OCI-LY3 (cell line): Measurements from ENCODE around the gene UNC13D.

ENCODE experiments used
- H2AFZ ChIP-seq: fragments of 200-600, 300-600 bp; shearing (Covaris generic); 2 replicates; pipeline ENCODE4 v1.6.0; 2014; ENCODE audit warnings: antibody characterized with exemption, low read depth, low read length
- H3K27ac ChIP-seq: fragments of 200-600, 300-600 bp; sonication (generic); 2 replicates; pipeline ENCODE4 v1.5.1; 2014; ENCODE audit warnings: mild to moderate bottlenecking, low read length, moderate library complexity, mixed read lengths
- H3K27me3 ChIP-seq: fragments of 200-600, 300-600 bp; sonication (generic); 2 replicates; pipeline ENCODE4 v1.6.1; 2014; ENCODE audit warnings: low read depth, low read length, mixed read lengths
- H3K36me3 ChIP-seq: fragments of 200-600, 300-600 bp; sonication (generic); replicated peaks from 2 replicates; pipeline ENCODE3; 2014; ENCODE audit warnings: low read depth, low read length, mixed read lengths
- H3K4me1 ChIP-seq: fragments of 300-600, 200-600 bp; sonication (generic); 2 replicates; pipeline ENCODE4 v1.6.1; 2014; ENCODE audit warnings: low read length, mixed read lengths
- H3K4me2 ChIP-seq: fragments of 200-600, 300-600 bp; sonication (generic); 2 replicates; pipeline ENCODE4 v1.6.1; 2014; ENCODE audit warnings: low read length, mixed read lengths
- H3K4me3 ChIP-seq: fragments of 300-600, 200-600 bp; sonication (generic); 2 replicates; pipeline ENCODE4 v1.5.1; 2014; ENCODE audit warnings: antibody characterized with exemption, mild to moderate bottlenecking, low read length, moderate library complexity
- H3K79me2 ChIP-seq: fragments of 300-600, 200-600 bp; shearing (Covaris generic); 2 replicates; pipeline ENCODE4 v1.6.1; 2014; ENCODE audit warnings: mild to moderate bottlenecking, low read length, mixed read lengths
- H3K9ac ChIP-seq: fragments of 300-600, 200-600 bp; shearing (Covaris generic); 2 replicates; pipeline ENCODE4 v1.6.0; 2014; ENCODE audit warnings: mild to moderate bottlenecking, low read length, moderate library complexity
- H3K9me3 ChIP-seq: fragments of 200-600, 300-600 bp; shearing (Covaris generic); 2 replicates; pipeline ENCODE4 v1.6.1; 2014; ENCODE audit warnings: low read length, mixed read lengths; ENCODE audit not compliant: insufficient read depth
- H4K20me1 ChIP-seq: fragments of 200-600, 300-600 bp; sonication (generic); 2 replicates; pipeline ENCODE4 v1.6.1; 2016; ENCODE audit warnings: low read length, mixed read lengths; ENCODE audit not compliant: insufficient read depth
- EZH2phosphoT487 ChIP-seq: fragments of 200-600 bp; shearing (Covaris generic); IDR thresholded peaks from 2 replicates; pipeline ENCODE4 v1.6.1; 2018; ENCODE audit warnings: antibody characterized with exemption, mixed run types, low read depth
- TF ChIP-seq, protein P1 (sequence below): fragments of 200-600, 300-600 bp; sonication (generic); IDR thresholded peaks from 2 replicates; pipeline ENCODE4 v1.5.1; 2014; ENCODE audit warnings: antibody characterized with exemption, low read length, low read depth

Gene UNC13D

DNA sequence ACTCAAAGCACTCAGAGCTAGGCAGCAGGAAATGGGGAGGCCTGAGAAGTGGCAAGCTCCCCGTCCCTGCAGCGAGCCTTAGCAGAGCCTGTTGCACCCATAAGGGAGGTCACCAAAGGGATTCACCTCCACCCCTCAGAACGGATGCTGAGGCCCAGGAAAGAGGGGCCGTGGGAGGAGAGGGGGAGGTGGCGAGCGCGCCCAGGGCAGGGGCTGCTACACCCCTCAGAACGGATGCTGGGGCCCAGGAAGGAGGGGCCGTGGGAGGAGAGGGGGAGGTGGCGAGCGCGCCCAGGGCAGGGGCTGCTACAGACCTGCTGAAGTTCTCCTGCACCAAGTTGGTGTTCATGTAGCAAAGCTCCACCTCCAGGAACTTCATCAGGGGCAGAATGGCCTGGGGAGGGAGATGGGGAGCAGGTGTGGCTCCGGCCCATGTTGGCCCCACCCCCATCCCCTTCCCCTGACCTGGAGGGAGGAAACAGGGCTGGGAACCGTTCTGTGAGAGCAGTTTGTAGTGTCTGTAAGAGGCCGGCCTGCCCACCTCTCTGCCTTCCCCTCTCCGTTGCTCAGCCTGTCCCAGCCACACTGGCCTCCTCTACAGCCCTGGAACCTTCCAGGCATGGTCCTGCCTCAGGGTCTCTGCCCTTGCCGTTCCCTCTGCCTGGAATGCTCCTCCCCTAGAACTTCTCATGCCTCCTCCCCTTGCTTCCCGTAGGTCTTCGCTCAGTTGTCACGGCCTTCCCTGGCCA, 11.4 kb downstream of the UNC13D start:
- no peak overlapping the region for H3K9ac ChIP-seq
- H3K27ac ChIP-seq, result no peak overlapping the region
- H2AFZ ChIP-seq, result no peak overlapping the region
- H3K4me1 ChIP-seq, result peaks cover 4% of the 10 kb centered on the region; the same call in 1 of the 2 replicates
- H4K20me1 ChIP-seq, result no peaks in the 10 kb centered on the region
- H3K4me3 ChIP-seq, result no peak overlapping the region
- H3K4me2 ChIP-seq, result no peak overlapping the region
- no peaks in the 10 kb centered on the region for H3K27me3 ChIP-seq
- H3K9me3 ChIP-seq, result no peaks in the 10 kb centered on the region
- TF ChIP-seq, protein P1, sequence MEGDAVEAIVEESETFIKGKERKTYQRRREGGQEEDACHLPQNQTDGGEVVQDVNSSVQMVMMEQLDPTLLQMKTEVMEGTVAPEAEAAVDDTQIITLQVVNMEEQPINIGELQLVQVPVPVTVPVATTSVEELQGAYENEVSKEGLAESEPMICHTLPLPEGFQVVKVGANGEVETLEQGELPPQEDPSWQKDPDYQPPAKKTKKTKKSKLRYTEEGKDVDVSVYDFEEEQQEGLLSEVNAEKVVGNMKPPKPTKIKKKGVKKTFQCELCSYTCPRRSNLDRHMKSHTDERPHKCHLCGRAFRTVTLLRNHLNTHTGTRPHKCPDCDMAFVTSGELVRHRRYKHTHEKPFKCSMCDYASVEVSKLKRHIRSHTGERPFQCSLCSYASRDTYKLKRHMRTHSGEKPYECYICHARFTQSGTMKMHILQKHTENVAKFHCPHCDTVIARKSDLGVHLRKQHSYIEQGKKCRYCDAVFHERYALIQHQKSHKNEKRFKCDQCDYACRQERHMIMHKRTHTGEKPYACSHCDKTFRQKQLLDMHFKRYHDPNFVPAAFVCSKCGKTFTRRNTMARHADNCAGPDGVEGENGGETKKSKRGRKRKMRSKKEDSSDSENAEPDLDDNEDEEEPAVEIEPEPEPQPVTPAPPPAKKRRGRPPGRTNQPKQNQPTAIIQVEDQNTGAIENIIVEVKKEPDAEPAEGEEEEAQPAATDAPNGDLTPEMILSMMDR, result no peak
- H3K79me2 ChIP-seq, result no peaks in the 10 kb centered on the region
- H3K36me3 ChIP-seq, result peaks cover 12% of the 10 kb centered on the region

DNA sequence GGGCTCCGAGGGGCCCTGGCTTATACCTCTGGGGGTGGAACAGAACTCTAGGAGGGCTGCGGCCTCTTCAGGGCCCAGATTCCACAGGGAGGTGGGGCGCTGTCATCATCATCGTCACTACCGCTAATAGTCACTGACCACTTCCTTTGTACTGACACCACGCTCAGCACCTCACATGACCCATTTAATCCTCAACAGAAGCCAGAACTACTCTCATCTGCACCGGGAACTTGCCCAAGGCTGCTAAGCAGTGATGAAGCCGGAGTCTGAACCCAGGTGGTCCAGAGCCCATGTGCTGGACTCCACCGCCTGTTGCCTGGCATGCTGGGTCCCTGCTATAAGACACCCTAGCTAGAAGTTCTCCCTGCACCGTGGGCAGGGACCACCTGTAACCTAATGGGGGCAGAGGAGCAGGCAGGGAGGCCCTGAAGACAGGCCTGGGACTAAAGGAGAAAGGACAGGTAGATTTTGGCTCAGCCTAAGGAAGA, 12.0 kb downstream of the UNC13D start:
- Histone ChIP-seq H3K27me3 (no peaks in the 10 kb centered on the region), H3K9ac (no peak overlapping the region), H4K20me1 (no peaks in the 10 kb centered on the region), H3K4me2 (no peak overlapping the region), H3K9me3 (no peaks in the 10 kb centered on the region), H3K4me3 (no peak overlapping the region), H3K27ac (no peak overlapping the region), H2AFZ (no peak overlapping the region), H3K36me3 (peaks cover 12% of the 10 kb centered on the region), H3K79me2 (no peaks in the 10 kb centered on the region), H3K4me1 (peaks cover 7% of the 10 kb centered on the region; the same call in 1 of the 2 replicates)
- TF ChIP-seq EZH2phosphoT487, result no peak
- TF ChIP-seq, protein P1, result no peak

DNA sequence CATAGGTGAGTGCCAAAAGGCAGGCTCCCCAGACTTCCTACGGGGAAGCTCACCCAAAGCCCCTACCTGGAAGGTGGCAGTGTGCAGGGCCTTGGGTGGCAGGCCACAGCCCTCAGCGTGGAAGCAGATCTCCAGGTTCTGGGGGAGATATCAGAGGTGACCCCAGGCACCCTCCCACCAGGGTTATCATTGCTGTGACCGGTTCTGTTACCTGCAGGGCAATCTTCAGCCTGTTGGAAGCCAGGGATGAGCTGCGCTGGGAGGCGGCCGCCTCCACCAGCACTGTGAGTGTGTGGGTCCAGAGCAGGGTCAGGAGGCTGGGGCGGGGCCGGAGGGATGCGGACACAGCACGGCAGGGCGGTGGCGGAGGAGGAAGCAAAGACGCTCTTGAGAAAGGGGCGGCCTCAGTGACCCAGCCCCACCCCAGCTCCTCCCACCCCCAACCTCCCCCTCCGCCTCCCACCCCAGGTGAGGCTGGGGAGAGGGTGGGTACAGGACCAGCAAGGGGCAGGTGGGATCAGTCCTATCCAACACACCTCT, 13.1 kb downstream of the UNC13D start:
- TF ChIP-seq, protein P1, result no peak
- no peak for TF ChIP-seq EZH2phosphoT487

GRCh38 chr17:75830164-75831031, 13.8 kb downstream of the UNC13D start:
- Histone ChIP-seq H3K79me2 (no peaks in the 10 kb centered on the region), H3K9ac (no peak overlapping the region), H3K4me3 (no peak overlapping the region), H3K4me2 (no peak overlapping the region), H4K20me1 (no peaks in the 10 kb centered on the region), H3K27ac (no peak overlapping the region), H3K27me3 (no peaks in the 10 kb centered on the region), H2AFZ (no peak overlapping the region), H3K36me3 (peaks cover 12% of the 10 kb centered on the region), H3K9me3 (no peaks in the 10 kb centered on the region), H3K4me1 (peaks cover 10% of the 10 kb centered on the region; the same call in 1 of the 2 replicates)
- no peak for TF ChIP-seq EZH2phosphoT487
- TF ChIP-seq, protein P1, result peak; percentile 46

More for the DNA sequence above, 13.1 kb downstream of the UNC13D start:
- Histone ChIP-seq H3K4me3 (no peak overlapping the region), H3K36me3 (peaks cover 12% of the 10 kb centered on the region), H3K9ac (no peak overlapping the region), H3K4me1 (peaks cover 10% of the 10 kb centered on the region; the same call in 1 of the 2 replicates), H4K20me1 (no peaks in the 10 kb centered on the region), H3K9me3 (no peaks in the 10 kb centered on the region), H3K4me2 (no peak overlapping the region), H2AFZ (no peak overlapping the region), H3K79me2 (no peaks in the 10 kb centered on the region), H3K27me3 (no peaks in the 10 kb centered on the region), H3K27ac (no peak overlapping the region)
